Measurements from ENCODE around the gene CAND1.

The CAND1 gene

DNA sequence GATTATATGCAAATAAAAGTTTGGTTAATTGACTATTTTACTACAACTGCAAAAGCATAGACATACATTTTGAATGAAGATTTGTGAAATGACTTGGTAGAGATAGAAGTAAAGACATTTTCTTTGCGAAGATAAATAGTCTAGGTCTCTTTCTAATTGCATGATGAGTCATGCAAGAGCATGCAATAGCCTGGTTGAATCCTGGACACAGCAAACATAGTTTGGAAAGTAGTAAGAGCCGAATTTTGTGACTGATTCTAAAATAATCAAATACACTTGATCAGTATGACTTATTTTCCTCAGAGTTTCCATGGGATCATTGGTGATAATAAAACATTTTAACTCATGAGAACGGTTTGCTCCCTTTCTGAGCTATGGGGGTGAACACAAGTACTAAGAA is 27.7 kb upstream of the CAND1 start:
- no peaks in the 10 kb centered on the region for H3K4me1 ChIP-seq (ENCODE audit: insufficient read depth, low read length, severe bottlenecking)
- H3K9me3 ChIP-seq (ENCODE audit: low read length), result no peaks in the 10 kb centered on the region
- no peaks in the 10 kb centered on the region for H3K27me3 ChIP-seq (ENCODE audit: insufficient read depth, low read length)
- H3K4me2 ChIP-seq (ENCODE audit: low read length), result no peak overlapping the region
- no peak for TF ChIP-seq EZH2 (IDR thresholded peaks at IDR 0.05; ENCODE audit: borderline replicate concordance, low read length)
- no peaks in the 10 kb centered on the region for H4K20me1 ChIP-seq (ENCODE audit: insufficient read depth, low read length)
- H3K9ac ChIP-seq (ENCODE audit: low read length), result no peak overlapping the region
- H2AFZ ChIP-seq (ENCODE audit: low read length), result no peak overlapping the region
- no peak overlapping the region for H3K27ac ChIP-seq (ENCODE audit: low read depth, low read length, poor library complexity, severe bottlenecking)
- no peaks in the 10 kb centered on the region for H3K36me3 ChIP-seq (ENCODE audit: insufficient read depth, low read length)
- H3K9me2 ChIP-seq (ENCODE audit: low read depth, low read length), result no peaks in the 10 kb centered on the region
- no peaks in the 10 kb centered on the region for H3F3A ChIP-seq (ENCODE audit: insufficient read depth, low read length)
- H3K4me3 ChIP-seq (ENCODE audit: low read depth, low read length, poor library complexity, severe bottlenecking), result no peak overlapping the region
- no peaks in the 10 kb centered on the region for H3K79me2 ChIP-seq (ENCODE audit: insufficient read depth, low read length)

DNA sequence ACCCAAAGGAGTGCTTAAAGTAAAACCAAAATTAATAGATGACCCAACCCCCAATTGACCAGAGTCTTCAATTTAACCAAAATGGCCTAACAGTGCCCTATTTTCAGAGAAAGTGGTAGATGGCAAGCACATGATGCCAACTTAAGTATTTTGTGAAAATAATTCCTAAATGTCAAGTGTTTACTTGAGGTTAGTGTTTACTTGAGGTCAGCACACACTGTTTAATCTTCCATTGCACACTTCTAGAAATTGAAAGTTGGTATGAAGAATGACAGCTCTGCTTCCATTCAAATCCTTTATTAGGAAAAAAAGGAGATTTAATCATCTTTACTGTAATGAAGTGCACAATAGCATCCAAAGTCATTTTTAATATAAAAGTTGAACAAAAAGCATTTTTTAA is 25.9 kb upstream of the CAND1 start:
- Histone ChIP-seq H3K36me3 (ENCODE audit: insufficient read depth, low read length) (no peaks in the 10 kb centered on the region), H3K4me1 (ENCODE audit: insufficient read depth, low read length, severe bottlenecking) (no peaks in the 10 kb centered on the region), H3K4me2 (ENCODE audit: low read length) (no peak overlapping the region), H3K27me3 (ENCODE audit: insufficient read depth, low read length) (no peaks in the 10 kb centered on the region), H3K9me3 (ENCODE audit: low read length) (no peaks in the 10 kb centered on the region), H4K20me1 (ENCODE audit: insufficient read depth, low read length) (no peaks in the 10 kb centered on the region), H3K79me2 (ENCODE audit: insufficient read depth, low read length) (no peaks in the 10 kb centered on the region), H2AFZ (ENCODE audit: low read length) (no peak overlapping the region), H3K27ac (ENCODE audit: low read depth, low read length, poor library complexity, severe bottlenecking) (no peak overlapping the region), H3K4me3 (ENCODE audit: low read depth, low read length, poor library complexity, severe bottlenecking) (no peak overlapping the region), H3K9me2 (ENCODE audit: low read depth, low read length) (no peaks in the 10 kb centered on the region), H3K9ac (ENCODE audit: low read length) (no peak overlapping the region), H3F3A (ENCODE audit: insufficient read depth, low read length) (no peaks in the 10 kb centered on the region)
- TF ChIP-seq, protein P1, sequence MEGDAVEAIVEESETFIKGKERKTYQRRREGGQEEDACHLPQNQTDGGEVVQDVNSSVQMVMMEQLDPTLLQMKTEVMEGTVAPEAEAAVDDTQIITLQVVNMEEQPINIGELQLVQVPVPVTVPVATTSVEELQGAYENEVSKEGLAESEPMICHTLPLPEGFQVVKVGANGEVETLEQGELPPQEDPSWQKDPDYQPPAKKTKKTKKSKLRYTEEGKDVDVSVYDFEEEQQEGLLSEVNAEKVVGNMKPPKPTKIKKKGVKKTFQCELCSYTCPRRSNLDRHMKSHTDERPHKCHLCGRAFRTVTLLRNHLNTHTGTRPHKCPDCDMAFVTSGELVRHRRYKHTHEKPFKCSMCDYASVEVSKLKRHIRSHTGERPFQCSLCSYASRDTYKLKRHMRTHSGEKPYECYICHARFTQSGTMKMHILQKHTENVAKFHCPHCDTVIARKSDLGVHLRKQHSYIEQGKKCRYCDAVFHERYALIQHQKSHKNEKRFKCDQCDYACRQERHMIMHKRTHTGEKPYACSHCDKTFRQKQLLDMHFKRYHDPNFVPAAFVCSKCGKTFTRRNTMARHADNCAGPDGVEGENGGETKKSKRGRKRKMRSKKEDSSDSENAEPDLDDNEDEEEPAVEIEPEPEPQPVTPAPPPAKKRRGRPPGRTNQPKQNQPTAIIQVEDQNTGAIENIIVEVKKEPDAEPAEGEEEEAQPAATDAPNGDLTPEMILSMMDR (IDR thresholded peaks at IDR 0.05; ENCODE audit: low read length), result no peak
- no peak for TF ChIP-seq EZH2 (IDR thresholded peaks at IDR 0.05; ENCODE audit: borderline replicate concordance, low read length)

DNA sequence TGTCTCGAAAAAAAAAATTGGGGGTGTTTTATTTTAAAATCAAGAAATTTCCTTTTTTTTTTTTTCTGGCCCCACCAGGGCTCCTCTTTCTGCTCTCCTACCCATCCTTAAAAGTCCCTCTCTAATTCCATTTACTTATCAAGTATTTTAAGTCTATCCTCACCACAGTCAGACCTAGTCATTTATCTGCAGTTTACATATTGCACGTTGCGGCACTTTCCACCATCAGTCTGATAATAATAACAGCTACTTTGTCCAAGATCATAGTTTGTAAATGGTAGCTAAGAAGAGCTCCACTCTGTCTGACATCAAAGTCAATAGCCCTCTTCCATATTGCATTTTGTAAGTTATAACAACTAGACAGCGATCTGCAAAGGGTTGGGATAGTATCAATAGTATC is 23.6 kb upstream of the CAND1 start:
- TF ChIP-seq EZH2 (IDR thresholded peaks at IDR 0.05; ENCODE audit: borderline replicate concordance, low read length), result no peak
- TF ChIP-seq, protein P1 (IDR thresholded peaks at IDR 0.05; ENCODE audit: low read length), result no peak
- H3F3A ChIP-seq (ENCODE audit: insufficient read depth, low read length), result no peaks in the 10 kb centered on the region
- no peaks in the 10 kb centered on the region for H4K20me1 ChIP-seq (ENCODE audit: insufficient read depth, low read length)
- H3K79me2 ChIP-seq (ENCODE audit: insufficient read depth, low read length), result no peaks in the 10 kb centered on the region
- no peak overlapping the region for H3K27ac ChIP-seq (ENCODE audit: low read depth, low read length, poor library complexity, severe bottlenecking)
- H3K4me2 ChIP-seq (ENCODE audit: low read length), result no peak overlapping the region
- H3K9me3 ChIP-seq (ENCODE audit: low read length), result no peaks in the 10 kb centered on the region
- H3K36me3 ChIP-seq (ENCODE audit: insufficient read depth, low read length), result no peaks in the 10 kb centered on the region
- H2AFZ ChIP-seq (ENCODE audit: low read length), result no peak overlapping the region
- no peak overlapping the region for H3K4me3 ChIP-seq (ENCODE audit: low read depth, low read length, poor library complexity, severe bottlenecking)
- no peak overlapping the region for H3K9ac ChIP-seq (ENCODE audit: low read length)
- H3K9me2 ChIP-seq (ENCODE audit: low read depth, low read length), result no peaks in the 10 kb centered on the region
- H3K27me3 ChIP-seq (ENCODE audit: insufficient read depth, low read length), result no peaks in the 10 kb centered on the region
- no peaks in the 10 kb centered on the region for H3K4me1 ChIP-seq (ENCODE audit: insufficient read depth, low read length, severe bottlenecking)

DNA sequence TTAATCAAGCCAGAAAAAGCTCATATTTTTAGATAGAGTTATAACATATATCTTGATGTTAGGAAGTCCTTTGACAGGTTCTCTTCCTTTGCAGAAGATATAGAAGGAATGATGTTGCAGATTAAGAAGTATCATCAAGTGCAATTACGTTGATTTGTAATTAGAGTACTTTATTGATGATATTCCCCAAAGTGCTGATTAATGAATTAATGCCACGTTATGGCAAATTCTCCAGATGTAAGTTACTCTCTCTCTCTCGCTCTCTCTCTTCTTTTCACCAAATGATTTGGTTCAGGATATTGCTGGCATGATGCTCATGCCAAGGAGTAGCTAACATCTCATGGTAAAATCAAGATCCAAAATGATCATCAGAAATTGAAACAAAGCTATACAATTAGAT is 18.1 kb upstream of the CAND1 start:
- Histone ChIP-seq H3F3A (ENCODE audit: insufficient read depth, low read length) (no peaks in the 10 kb centered on the region), H3K36me3 (ENCODE audit: insufficient read depth, low read length) (no peaks in the 10 kb centered on the region), H2AFZ (ENCODE audit: low read length) (no peak overlapping the region), H3K9ac (ENCODE audit: low read length) (no peak overlapping the region), H3K79me2 (ENCODE audit: insufficient read depth, low read length) (no peaks in the 10 kb centered on the region), H3K9me2 (ENCODE audit: low read depth, low read length) (no peaks in the 10 kb centered on the region), H3K9me3 (ENCODE audit: low read length) (no peaks in the 10 kb centered on the region), H3K4me2 (ENCODE audit: low read length) (no peak overlapping the region), H3K27me3 (ENCODE audit: insufficient read depth, low read length) (no peaks in the 10 kb centered on the region), H3K27ac (ENCODE audit: low read depth, low read length, poor library complexity, severe bottlenecking) (no peak overlapping the region), H4K20me1 (ENCODE audit: insufficient read depth, low read length) (no peaks in the 10 kb centered on the region), H3K4me3 (ENCODE audit: low read depth, low read length, poor library complexity, severe bottlenecking) (no peak overlapping the region), H3K4me1 (ENCODE audit: insufficient read depth, low read length, severe bottlenecking) (no peaks in the 10 kb centered on the region)
- TF ChIP-seq, protein P1 (IDR thresholded peaks at IDR 0.05; ENCODE audit: low read length), result no peak
- TF ChIP-seq EZH2 (IDR thresholded peaks at IDR 0.05; ENCODE audit: borderline replicate concordance, low read length), result no peak

All from OCI-LY1 (cell line).